Skeletal muscle cell (primary cell): ENCODE results near the gene ITGB2.

Experiments used
- DNase-seq: peaks from one replicate; pipeline ENCODE4 v3.0.0-alpha.2; 2010; ENCODE audit warnings: low read depth
- H3K4me3 ChIP-seq: 2 replicates; pipeline ENCODE4 v1.5.1; 2011; ENCODE audit warnings: low read depth, mild to moderate bottlenecking, control low read depth, low read length, moderate library complexity

ITGB2 gene

GRCh38 chr21:44875316-44875700, 45.4 kb downstream of the ITGB2 start:
- peak overlapping the region; percentile 58 for H3K4me3 ChIP-seq
- DNase-seq = no peak

GRCh38 chr21:44874497-44875315, 46.0 kb downstream of the ITGB2 start:
- DNase-seq = no peak
- H3K4me3 ChIP-seq = peak overlapping the region; percentile 58

- peak overlapping the region; percentile 58 for H3K4me3 ChIP-seq
- no peak for DNase-seq
Observed at GRCh38 chr21:44874240-44874496, 46.5 kb downstream of the ITGB2 start.

- DNase-seq = peak; percentile 87
- H3K4me3 ChIP-seq = peak within 1 kb of the TSS; percentile 83
Observed at GRCh38 chr21:44873356-44874239, 47.1 kb downstream of the ITGB2 start, which contains the start of gene PTTG1IP. Gene PTTG1IP (minus strand): TSS chr21:44873690. CDS start chr21:44873616, 74 bp downstream.

- DNase-seq = no peak
- H3K4me3 ChIP-seq = peak overlapping the region; percentile 83
Observed at GRCh38 chr21:44872649-44873355, 47.9 kb downstream of the ITGB2 start.

- no peak for DNase-seq
- H3K4me3 ChIP-seq = peak overlapping the region; percentile 83
Observed at GRCh38 chr21:44872323-44872648, 48.4 kb downstream of the ITGB2 start.

GRCh38 chr21:44871576-44872269, 49.0 kb downstream of the ITGB2 start:
- DNase-seq = no peak
- peak overlapping the region; percentile 83 for H3K4me3 ChIP-seq

- DNase-seq = no peak
- no peak overlapping the region for H3K4me3 ChIP-seq
Observed at GRCh38 chr21:44870748-44871495, 49.8 kb downstream of the ITGB2 start.

GRCh38 chr21:44869781-44870747, 50.6 kb downstream of the ITGB2 start:
- DNase-seq = peak; percentile 77
- H3K4me3 ChIP-seq = peak overlapping the region; percentile 3

GRCh38 chr21:44868707-44869106, 52.0 kb downstream of the ITGB2 start:
- DNase-seq = no peak
- H3K4me3 ChIP-seq = no peak overlapping the region

GRCh38 chr21:44867999-44868700, 52.5 kb downstream of the ITGB2 start:
- no peak for DNase-seq
- H3K4me3 ChIP-seq = no peak overlapping the region

- DNase-seq = no peak
- H3K4me3 ChIP-seq = no peak overlapping the region
Observed at GRCh38 chr21:44867464-44867863, 53.2 kb downstream of the ITGB2 start.

- DNase-seq = no peak
- H3K4me3 ChIP-seq = no peak overlapping the region
Observed at GRCh38 chr21:44866780-44867179, 53.9 kb downstream of the ITGB2 start.

GRCh38 chr21:44865561-44866280, 55.0 kb downstream of the ITGB2 start:
- no peak for DNase-seq
- no peak overlapping the region for H3K4me3 ChIP-seq

GRCh38 chr21:44862869-44863685, 57.6 kb downstream of the ITGB2 start:
- DNase-seq = no peak

GRCh38 chr21:44858791-44859190, 61.9 kb downstream of the ITGB2 start:
- H3K4me3 ChIP-seq = no peak overlapping the region
- DNase-seq = no peak

More at GRCh38 chr21:44862869-44863685, 57.6 kb downstream of the ITGB2 start:
- H3K4me3 ChIP-seq = no peak overlapping the region
